Gastroesophageal sphincter (tissue), 4 donors: ENCODE results near the gene PRRX2. TPM values are rescaled to one million over a fixed set of nuclear protein-coding genes. Genes with fewer than 3 reads are reported as not detected.

Experiments
- ATAC-seq: fragments of 150-250 bp; one replicate; pipeline ENCODE4 v1.9.1; 2016; ENCODE audit warnings: mild to moderate bottlenecking, moderate library complexity
- H3K27ac ChIP-seq, 4 donors: fragments of 200-600 bp; sonication (generic) in 3 of 4; 1 replicate in 3 of 4; 2 replicates in 1 of 4; pipeline ENCODE4 v1.5.1; 2016 to 2019
- H3K27me3 ChIP-seq: fragments of 200-600 bp; sonication (generic); one replicate; pipeline ENCODE4 v1.5.1; 2019
- H3K36me3 ChIP-seq, 2 donors: fragments of 200-600 bp; sonication (generic); one replicate each; pipeline ENCODE4 v1.5.1; 2019; ENCODE audit warnings: control low read depth in 1 of 2
- H3K4me1 ChIP-seq, 3 donors: fragments of 200-600 bp; sonication (generic); 1 replicate in 2 of 3; 2 replicates in 1 of 3; pipeline ENCODE4 v1.5.1; 2016 to 2019; ENCODE audit warnings: control low read depth in 2 of 3
- H3K4me3 ChIP-seq, 2 donors: fragments of 200-600 bp; sonication (generic); one replicate each; pipeline ENCODE4 v1.5.1; 2019; ENCODE audit warnings: mild to moderate bottlenecking in 1 of 2, moderate library complexity in 1 of 2
- H3K9me3 ChIP-seq, 3 donors: fragments of 200-600 bp; sonication (generic); one replicate each; pipeline ENCODE4 v1.5.1; 2017 to 2019; ENCODE audit warnings: control low read depth in 2 of 3
- CTCF ChIP-seq, 4 experiments: fragments of 200-600 bp in 2 of 4; fragments of 450-650 bp in 2 of 4; sonication (generic) in 1 of 4; IDR thresholded peaks; one replicate each; pipeline ENCODE4 v1.5.1; 2017 to 2019; ENCODE audit warnings: antibody characterized with exemption in 4 of 4, mild to moderate bottlenecking in 2 of 4, moderate library complexity in 2 of 4
- EP300 ChIP-seq: sonication (generic); formaldehyde crosslinking; IDR thresholded peaks from one replicate; pipeline ENCODE4 v1.6.1; 2017; ENCODE audit warnings: antibody characterized with exemption, mild to moderate bottlenecking
- POLR2A ChIP-seq, 2 donors: fragments of 450-650 bp; IDR thresholded peaks; one replicate each; pipeline ENCODE4 v1.6.1; 2017; ENCODE audit warnings: antibody characterized with exemption in 2 of 2, mild to moderate bottlenecking in 2 of 2, moderate library complexity in 1 of 2
- POLR2AphosphoS5 ChIP-seq: sonication (generic); formaldehyde crosslinking; IDR thresholded peaks from one replicate; pipeline ENCODE4 v1.6.1; 2017; ENCODE audit warnings: antibody characterized with exemption
- WGBS, 2 donors: methylation state at CpG; one replicate each; pipeline ENCODE4 v1.1.5; 2018; ENCODE audit warnings: low coverage in 1 of 2; 5-methylcytosine and 5-hydroxymethylcytosine counted together
- total RNA-seq, 4 donors: library from RNA; depleted of rRNA; stranded (reverse); fragments of >200 nt; gene quantifications; one replicate each; pipeline ENCODE4 v1.1.0, GENCODE V29; 2016

PRRX2 gene
- total RNA-seq, 4 donors from 2014 or later = 0.93 to 12.1 (median 7.1) TPM

- no peak overlapping the region for H3K4me3 ChIP-seq
- no peaks in the 10 kb centered on the region for H3K36me3 ChIP-seq
- peaks cover 0 to 23% (median 0%) of the 10 kb centered on the region in 3 donors for H3K4me1 ChIP-seq
- H3K27ac ChIP-seq = no peak overlapping the region
- no peak for ATAC-seq
- H3K27me3 ChIP-seq = peaks cover 5% of the 10 kb centered on the region
- WGBS, 2 donors = 92% methylated on average over 5 to 7 of the region's 7 CpGs
- no peak for TF ChIP-seq POLR2AphosphoS5
- no peak for TF ChIP-seq EP300
- no peak for TF ChIP-seq POLR2A (IDR thresholded peaks at IDR 0.05)
- TF ChIP-seq CTCF (IDR thresholded peaks at IDR 0.05) = no peak
- no peaks in the 10 kb centered on the region for H3K9me3 ChIP-seq
Observed at GRCh38 chr9:129728744-129729143, 63.3 kb downstream of the PRRX2 start.

- no peak overlapping the region for H3K27ac ChIP-seq
- H3K4me3 ChIP-seq = no peak overlapping the region
- no peaks in the 10 kb centered on the region for H3K36me3 ChIP-seq
- 33 to 52% methylated on average over 5 to 6 of the region's 6 CpGs for WGBS, 2 donors
- H3K4me1 ChIP-seq = peaks cover 0 to 9% (median 0%) of the 10 kb centered on the region in 3 donors
- TF ChIP-seq CTCF (IDR thresholded peaks at IDR 0.05) = no peak
- ATAC-seq = no peak
- peaks cover 11% of the 10 kb centered on the region for H3K27me3 ChIP-seq
- H3K9me3 ChIP-seq = no peaks in the 10 kb centered on the region
Observed at GRCh38 chr9:129731477-129732085, 66.1 kb downstream of the PRRX2 start.

- H3K27me3 ChIP-seq = peaks cover 11% of the 10 kb centered on the region
- no peaks in the 10 kb centered on the region for H3K9me3 ChIP-seq
- peaks cover 0 to 7% (median 0%) of the 10 kb centered on the region in 3 donors for H3K4me1 ChIP-seq
- H3K4me3 ChIP-seq = no peak overlapping the region
- no peak for TF ChIP-seq EP300
- no peaks in the 10 kb centered on the region for H3K36me3 ChIP-seq
- ATAC-seq = no peak
- WGBS, 2 donors = 56 to 65% methylated on average over 6 to 10 of the region's 10 CpGs
- H3K27ac ChIP-seq = no peak overlapping the region
Observed at GRCh38 chr9:129732100-129732499, 66.7 kb downstream of the PRRX2 start.

GRCh38 chr9:129732946-129733631 is 67.6 kb downstream of the PRRX2 start:
- H3K9me3 ChIP-seq = no peaks in the 10 kb centered on the region
- no peaks in the 10 kb centered on the region for H3K36me3 ChIP-seq
- peaks cover 0 to 13% (median 0%) of the 10 kb centered on the region in 3 donors for H3K4me1 ChIP-seq
- no peak for TF ChIP-seq POLR2A (IDR thresholded peaks at IDR 0.05)
- no peak for TF ChIP-seq POLR2AphosphoS5
- no peak for TF ChIP-seq CTCF (IDR thresholded peaks at IDR 0.05)
- TF ChIP-seq EP300 = no peak
- 71 to 75% methylated on average over 4 to 14 of the region's 23 CpGs for WGBS, 2 donors
- no peak overlapping the region for H3K27ac ChIP-seq
- ATAC-seq = no peak
- H3K4me3 ChIP-seq = no peak overlapping the region
- H3K27me3 ChIP-seq = peaks cover 11% of the 10 kb centered on the region

DNA sequence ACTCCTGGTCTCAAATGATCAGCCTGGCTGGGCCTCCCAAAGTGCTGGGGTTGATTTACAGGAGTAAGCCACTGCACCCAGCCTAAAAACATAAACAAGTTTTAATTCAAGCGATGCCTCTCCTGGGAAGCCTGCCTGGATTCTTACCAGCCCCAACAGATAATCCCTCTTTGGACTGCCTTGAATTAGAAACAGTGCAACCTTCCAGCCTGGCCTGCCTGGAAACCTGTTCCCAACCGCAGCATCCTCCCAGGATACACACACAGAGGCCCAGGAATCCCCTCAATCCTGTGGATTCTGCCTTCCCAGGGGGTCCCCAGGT is 68.1 kb downstream of the PRRX2 start:
- Histone ChIP-seq H3K4me3 (no peak overlapping the region), H3K27ac (no peak overlapping the region), H3K36me3 (no peaks in the 10 kb centered on the region), H3K27me3 (peaks cover 11% of the 10 kb centered on the region), H3K4me1 (peaks cover 0 to 17% (median 0%) of the 10 kb centered on the region in 3 donors), H3K9me3 (no peaks in the 10 kb centered on the region)
- TF ChIP-seq POLR2AphosphoS5 (no peak), POLR2A (IDR thresholded peaks at IDR 0.05) (no peak), EP300 (no peak), CTCF (IDR thresholded peaks at IDR 0.05) (no peak)
- no peak for ATAC-seq
- 83% methylated on average over 1 of the region's 2 CpGs; no CpG with 5 or more reads in 1 of the 2 donors for WGBS, 2 donors
